NCI-H1417 treated with DMSO at 0.1 percent for 48 hours (cell line): Measurements from ENCODE around the gene MACROD2.

Experiments
- DNase-seq: peaks from one replicate; lab custom pipeline; 2025; lab: John Stamatoyannopoulos, UW

The MACROD2 gene

DNA sequence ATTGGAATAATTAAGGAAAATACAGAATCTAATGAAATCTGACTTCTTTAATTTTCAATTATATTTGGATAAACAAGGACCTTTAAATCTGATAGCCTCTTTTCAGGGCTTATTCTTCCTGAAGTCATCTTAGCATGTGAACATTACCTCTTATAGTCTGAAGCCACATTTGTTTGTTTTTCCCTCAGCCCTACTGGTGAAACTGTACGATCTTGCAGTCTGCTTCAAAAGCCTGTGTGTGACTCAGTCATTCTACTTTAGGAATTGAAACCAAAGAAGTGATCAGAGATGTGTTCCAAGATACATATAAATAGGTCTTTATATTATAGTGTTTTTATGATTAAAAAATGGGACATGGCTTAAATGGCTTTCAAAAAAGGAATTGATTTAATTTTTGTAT lies 67.5 kb downstream of the MACROD2 start:
- DNase-seq: no peak

DNA sequence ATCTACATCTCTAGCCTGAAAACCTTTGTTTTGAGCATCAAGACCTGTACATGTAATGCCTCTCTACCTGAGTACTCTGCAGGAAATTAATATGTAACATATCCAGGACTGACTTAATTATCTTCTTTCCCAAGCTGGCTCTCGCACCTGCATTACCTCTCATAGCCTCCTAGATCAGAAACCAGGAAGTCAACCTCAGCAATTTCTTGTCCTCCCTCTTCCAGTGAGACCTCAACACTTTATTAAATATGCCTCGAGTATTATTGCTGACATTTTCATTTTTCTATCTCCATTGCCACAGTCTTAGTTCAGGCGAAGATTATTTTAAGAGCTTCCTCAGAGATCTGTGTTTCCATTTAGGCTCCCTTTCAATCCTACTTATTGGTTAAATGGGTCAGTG lies 69.0 kb downstream of the MACROD2 start:
- no peak for DNase-seq

DNA sequence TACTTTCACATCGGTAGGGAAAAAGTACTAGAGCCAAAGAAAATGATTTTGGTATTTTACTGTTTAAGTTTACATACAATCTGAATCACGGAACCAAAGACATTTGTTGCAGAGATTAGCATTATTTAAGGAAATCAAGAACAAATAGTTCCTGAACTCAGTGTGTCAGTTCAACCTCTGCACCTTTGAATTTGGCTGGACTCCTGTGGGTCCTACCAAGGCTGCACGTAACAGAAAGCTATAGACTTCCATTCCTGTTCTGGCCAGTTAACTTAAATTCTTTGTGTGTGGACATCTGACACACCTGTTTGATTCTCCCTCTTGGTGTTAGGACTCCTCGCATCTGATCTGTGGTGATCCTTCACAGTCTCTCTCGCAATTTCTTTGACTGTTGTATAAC lies 69.6 kb downstream of the MACROD2 start:
- no peak for DNase-seq

- no peak for DNase-seq
These were observed 70.5 kb downstream of the MACROD2 start for GRCh38 chr20:14065774-14066173.

- no peak for DNase-seq
These were observed 72.3 kb downstream of the MACROD2 start for GRCh38 chr20:14067603-14068002.

DNA sequence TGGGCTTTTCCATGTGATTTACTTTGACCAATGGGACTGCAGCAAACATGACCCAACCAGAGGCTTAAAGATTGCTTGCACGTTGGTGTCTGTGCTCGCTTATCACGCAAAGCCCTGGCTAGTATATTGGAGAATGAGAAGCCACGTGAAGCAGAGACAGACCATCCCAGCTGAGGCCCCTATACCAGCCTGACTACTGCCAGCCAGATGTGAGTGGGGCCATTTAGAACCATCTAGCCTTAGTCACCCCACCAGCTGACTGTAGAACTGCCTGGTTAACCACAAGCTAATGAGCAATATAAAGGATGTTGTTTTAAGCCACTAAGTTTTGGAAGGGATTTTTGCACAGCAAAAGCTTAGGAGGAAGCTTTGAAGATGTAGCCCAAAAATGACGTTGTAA lies 74.5 kb downstream of the MACROD2 start:
- no peak for DNase-seq

DNA sequence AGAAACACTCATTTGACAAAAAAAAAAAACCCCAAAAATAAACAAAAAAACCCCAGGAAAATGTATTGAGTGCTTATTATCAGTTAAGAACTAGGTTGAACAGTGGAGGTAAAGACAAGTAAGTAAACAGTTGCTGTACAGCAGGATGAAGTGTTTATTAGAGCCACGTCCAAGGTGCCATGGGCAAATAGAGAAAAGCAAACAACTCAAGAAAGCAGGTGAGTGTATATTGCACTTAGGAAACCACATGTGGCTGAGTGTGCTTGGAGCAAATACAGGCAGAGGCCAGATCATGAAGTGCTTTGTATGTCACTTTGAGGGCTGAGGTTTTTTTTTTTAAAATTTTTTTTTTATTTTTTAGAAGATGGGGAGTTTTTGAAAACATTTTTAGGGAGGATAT lies 98.3 kb downstream of the MACROD2 start:
- peak; percentile 99 for DNase-seq

- DNase-seq: no peak
These were observed 102.9 kb downstream of the MACROD2 start for GRCh38 chr20:14098261-14098660.

DNA sequence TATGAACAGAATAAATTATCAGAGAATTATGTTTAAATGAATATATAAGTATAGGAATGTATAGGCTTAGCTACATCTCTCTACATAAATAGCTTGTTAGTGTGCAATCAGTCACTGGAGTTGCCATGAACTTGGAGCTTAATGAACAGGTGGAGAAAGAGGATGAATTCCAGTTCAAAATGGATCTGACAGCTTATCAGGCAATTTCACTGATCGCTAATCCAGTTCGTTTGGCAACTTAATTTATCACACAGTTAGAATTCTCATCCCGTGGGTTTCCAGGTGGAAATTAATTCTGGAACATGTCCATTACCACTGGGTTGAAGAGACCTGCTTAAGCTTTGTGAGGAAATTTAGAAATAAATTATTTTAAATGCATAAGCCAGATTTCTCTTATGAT lies 118.1 kb downstream of the MACROD2 start:
- no peak for DNase-seq

GRCh38 chr20:14114065-14114704 lies 118.9 kb downstream of the MACROD2 start:
- no peak for DNase-seq

- DNase-seq: no peak
These were observed 120.7 kb downstream of the MACROD2 start for GRCh38 chr20:14116037-14116436.

- no peak for DNase-seq
These were observed 122.5 kb downstream of the MACROD2 start for GRCh38 chr20:14117768-14118167.

GRCh38 chr20:14126856-14127255 lies 131.5 kb downstream of the MACROD2 start:
- DNase-seq: no peak

DNA sequence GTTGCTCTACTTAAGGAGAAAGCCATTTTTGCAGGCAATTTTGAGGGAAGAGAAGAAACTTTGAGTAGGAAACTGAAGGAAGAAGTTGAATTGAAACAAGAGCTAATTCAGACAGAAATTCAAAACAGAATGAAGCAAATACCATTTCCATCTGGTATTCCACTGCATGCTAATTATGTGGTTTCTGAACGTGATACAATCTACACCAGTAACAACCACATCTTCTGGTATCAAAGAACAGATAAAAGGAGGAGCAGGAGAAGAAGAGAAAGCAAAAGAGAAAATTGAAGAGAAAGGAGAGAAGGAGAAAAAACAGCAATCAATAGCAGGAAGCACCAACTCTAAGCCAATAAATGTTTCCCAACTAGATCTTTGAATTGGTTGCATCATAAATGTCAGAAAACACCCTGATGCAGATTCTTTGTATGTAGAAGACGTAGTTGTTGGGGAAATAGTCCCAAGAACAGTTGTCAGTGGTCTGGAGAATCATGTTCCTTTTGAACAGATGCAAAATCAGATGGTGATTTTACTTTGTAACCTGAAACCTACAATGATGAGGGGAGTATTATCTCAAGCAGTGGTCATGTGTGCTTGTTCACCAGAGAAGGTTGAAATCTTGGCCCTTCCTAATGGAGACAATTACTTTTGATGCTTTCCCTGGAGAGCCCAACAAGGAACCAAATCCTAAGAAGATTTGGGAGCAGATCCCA lies 132.4 kb downstream of the MACROD2 start:
- DNase-seq: no peak

GRCh38 chr20:14134004-14134403 lies 138.7 kb downstream of the MACROD2 start:
- DNase-seq: no peak

- peak; percentile 90 for DNase-seq
These were observed 146.9 kb downstream of the MACROD2 start for GRCh38 chr20:14142171-14142570.

GRCh38 chr20:14142964-14143627 lies 147.8 kb downstream of the MACROD2 start:
- DNase-seq: no peak

DNA sequence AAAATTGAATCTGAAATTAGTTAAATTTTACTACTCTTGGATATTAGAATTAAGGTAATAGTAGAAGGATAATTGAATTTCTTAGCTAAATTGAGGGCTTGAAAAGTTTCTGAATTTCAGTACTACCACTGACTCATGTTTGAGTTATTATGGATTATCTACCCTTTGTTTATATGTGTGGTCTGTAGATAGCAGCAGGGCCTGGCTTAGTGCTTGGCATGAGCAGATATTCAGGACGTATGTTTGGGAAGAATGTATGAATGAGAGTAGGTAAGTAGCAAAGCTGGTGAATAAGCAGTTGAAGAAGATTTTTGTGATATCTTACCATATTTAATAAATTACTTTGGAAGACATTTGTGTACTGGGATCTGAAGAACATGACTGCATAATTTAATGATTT lies 152.7 kb downstream of the MACROD2 start:
- DNase-seq: no peak

DNA sequence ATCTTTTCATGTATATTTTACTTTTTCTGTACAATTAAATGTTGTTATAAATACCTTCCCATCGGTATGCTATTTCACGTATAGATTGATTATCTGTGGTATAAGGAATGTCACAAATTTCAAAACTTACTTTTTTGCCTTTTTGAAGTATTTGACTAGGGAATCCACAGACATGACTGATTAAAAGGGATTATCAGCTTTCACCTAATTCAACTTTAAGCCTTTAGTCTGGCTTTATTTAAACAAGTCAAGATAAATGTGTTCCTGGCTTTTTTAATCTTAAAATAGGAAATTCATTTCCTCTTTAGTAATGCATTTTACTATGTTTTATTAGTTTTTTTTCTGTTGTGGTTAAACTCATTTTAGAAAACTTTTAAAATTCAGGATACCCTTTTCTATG lies 160.0 kb downstream of the MACROD2 start:
- DNase-seq: no peak

GRCh38 chr20:14178528-14178927 lies 183.2 kb downstream of the MACROD2 start:
- DNase-seq: no peak

DNA sequence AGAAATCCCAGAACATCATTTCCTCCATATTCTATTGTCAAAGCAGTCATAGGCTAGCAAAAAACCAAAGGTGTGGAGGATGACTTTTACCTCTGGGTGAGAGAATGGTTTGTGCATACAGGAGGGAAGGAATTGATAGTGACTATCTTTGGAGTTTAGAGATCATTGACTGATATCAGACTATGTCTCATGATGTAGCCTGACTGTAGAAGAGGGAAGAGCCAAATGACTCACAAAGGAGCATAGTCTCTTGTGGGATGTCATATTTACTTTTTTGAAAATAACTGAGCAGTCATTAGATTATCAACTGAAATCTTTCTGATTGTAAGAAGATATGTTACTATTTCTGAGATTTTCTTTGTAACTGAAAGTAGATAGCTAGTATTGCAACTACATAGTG lies 183.6 kb downstream of the MACROD2 start:
- DNase-seq: no peak

DNA sequence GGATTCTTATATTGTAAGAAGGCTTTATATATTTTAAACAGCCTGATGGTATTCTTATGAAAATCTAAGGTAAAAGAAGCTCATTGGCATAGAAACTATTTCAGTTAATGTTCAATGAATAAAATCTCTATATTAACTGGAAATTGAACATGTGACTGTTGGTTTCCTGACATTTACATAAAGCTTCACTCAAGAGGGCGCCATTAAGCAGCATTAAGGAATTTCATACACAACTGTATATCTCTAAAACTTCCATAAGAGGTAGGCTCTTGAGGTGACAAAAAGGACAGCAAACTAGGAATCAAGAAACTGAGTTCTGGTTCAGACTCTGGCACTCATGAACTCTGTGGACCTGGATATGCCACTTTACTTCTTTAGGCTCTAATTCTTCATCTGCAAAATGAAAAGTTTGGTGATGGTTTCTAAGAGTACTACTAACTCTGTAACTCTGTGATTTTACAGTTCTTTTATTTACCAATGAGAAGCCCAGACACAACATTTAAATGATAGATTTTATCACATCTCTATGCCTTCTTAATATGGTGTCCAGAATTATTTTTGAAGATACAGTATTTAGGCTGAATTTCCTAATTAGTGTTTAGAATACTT lies 194.6 kb downstream of the MACROD2 start:
- no peak for DNase-seq

GRCh38 chr20:14191559-14191958 lies 196.2 kb downstream of the MACROD2 start:
- DNase-seq: no peak
